OCI-LY7 (cell line): ENCODE measurements around the gene GGT6. TPM values are rescaled to one million over a fixed set of nuclear protein-coding genes. Genes with fewer than 3 reads are reported as not detected.

Experiments used
- BruUV-seq: library from RNA; stranded (reverse); fragments of 400-500 nt; replicated peaks from 2 replicates; lab custom pipeline; 2021; lab: Mats Ljungman, UMichigan
- CTCF ChIA-PET: fragments of 300-600 bp; sonication (Branson Sonifier 250); formaldehyde crosslinking; loops from one replicate; lab custom pipeline; 2022; ENCODE audit warnings: antibody characterized with exemption; ENCODE audit not compliant: unreplicated experiment; lab: Charles Lee
- POLR2A ChIA-PET: fragments of 300-600 bp; sonication (Branson Sonifier 250); formaldehyde crosslinking; loops from one replicate; lab custom pipeline; 2022; ENCODE audit warnings: antibody characterized with exemption; lab: Charles Lee
- DNase-seq: peaks from one replicate; pipeline ENCODE4 v3.0.0-alpha.2; 2015; ENCODE audit warnings: low spot score
- H2AFZ ChIP-seq: fragments of 200-600 bp; sonication (generic), shearing (Covaris generic); 2 replicates; pipeline ENCODE4 v1.6.1; 2014; ENCODE audit warnings: mild to moderate bottlenecking, antibody characterized with exemption, low read length, moderate library complexity
- H3K27ac ChIP-seq: fragments of 200-600 bp; sonication (generic); 2 replicates; pipeline ENCODE4 v1.5.1; 2014; ENCODE audit warnings: mixed run types, low read depth, mild to moderate bottlenecking, moderate library complexity, low read length, inconsistent platforms; ENCODE audit not compliant: poor library complexity, severe bottlenecking
- H3K36me3 ChIP-seq: fragments of 200-600 bp; sonication (generic); 2 replicates; pipeline ENCODE4 v1.6.1; 2014; ENCODE audit warnings: mild to moderate bottlenecking, antibody characterized with exemption, low read length, moderate library complexity, mixed read lengths; ENCODE audit not compliant: insufficient read depth
- H3K4me1 ChIP-seq: fragments of 200-600 bp; sonication (generic); 2 replicates; pipeline ENCODE4 v1.5.1; 2014; ENCODE audit warnings: mild to moderate bottlenecking, low read length; ENCODE audit not compliant: insufficient read depth, poor library complexity, severe bottlenecking
- H3K4me2 ChIP-seq: fragments of 200-600 bp; sonication (generic); 2 replicates; pipeline ENCODE4 v1.6.1; 2014; ENCODE audit warnings: mild to moderate bottlenecking, low read length
- H3K4me3 ChIP-seq: fragments of 200-600 bp; sonication (generic); 2 replicates; pipeline ENCODE4 v1.5.1; 2014; ENCODE audit warnings: mild to moderate bottlenecking, low read depth, low read length; ENCODE audit not compliant: poor library complexity, severe bottlenecking
- H3K79me2 ChIP-seq: fragments of 200-600 bp; sonication (generic); 2 replicates; pipeline ENCODE4 v1.6.1; 2016; ENCODE audit warnings: low read depth, mild to moderate bottlenecking, low read length, moderate library complexity, mixed read lengths; ENCODE audit not compliant: insufficient read depth
- H3K9me2 ChIP-seq: fragments of 200-600 bp; sonication (generic); 2 replicates; pipeline ENCODE4 v1.6.1; 2016; ENCODE audit warnings: mild to moderate bottlenecking, low read length, mixed read lengths; ENCODE audit not compliant: insufficient read depth
- H3K9me3 ChIP-seq: fragments of 200-600 bp; sonication (generic); 2 replicates; pipeline ENCODE4 v1.6.1; 2014; ENCODE audit warnings: mild to moderate bottlenecking, mixed run types, low read length, mixed read lengths
- H4K20me1 ChIP-seq: fragments of 200-600 bp; sonication (generic); 2 replicates; pipeline ENCODE4 v1.6.1; 2014; ENCODE audit warnings: mild to moderate bottlenecking, antibody characterized with exemption, low read length, moderate library complexity, mixed read lengths; ENCODE audit not compliant: insufficient read depth
- CTCF ChIP-seq: fragments of 200-600 bp; sonication (generic); conservative IDR thresholded peaks from 2 replicates; pipeline ENCODE4 v1.5.1; 2014; ENCODE audit warnings: mild to moderate bottlenecking, antibody characterized with exemption, low read length, moderate library complexity, mixed read lengths
- EZH2phosphoT487 ChIP-seq: fragments of 200-600 bp; sonication (generic); IDR thresholded peaks from 2 replicates; pipeline ENCODE4 v1.6.1; 2018; ENCODE audit warnings: low read depth, borderline replicate concordance, mild to moderate bottlenecking, mixed run types, antibody characterized with exemption, low read length, moderate library complexity, mixed read lengths
- intact Hi-C: fragments of 100-400 bp; cut with micrococcal nuclease; formaldehyde crosslinking; loops from one replicate; pipeline ENCODE4 v1.10.0; 2022; ENCODE audit not compliant: unreplicated experiment
- total RNA-seq, 2 experiments: library from RNA; depleted of rRNA in 1 of 2; stranded (reverse); fragments of >200 nt in 1 of 2; shearing (Covaris generic) in 1 of 2; gene quantifications; 2 replicates each; pipeline ENCODE4 v1.2.3, GENCODE V29; 2014 to 2022

GGT6 gene
- total RNA-seq, 2 experiments from 2014 or later, result not detected

GRCh38 chr17:4577386-4577993 lies 17.1 kb upstream of the GGT6 start:
- no peak overlapping the region for H2AFZ ChIP-seq

GRCh38 chr17:4576729-4577322 lies 16.4 kb upstream of the GGT6 start:
- no TSS peak for BruUV-seq
- ChIA-PET POLR2A (interaction anchor here (0.6 kb wide), 1 partner anchor 340 kb away, joined by 3 read pairs; no protein-coding TSS in a partner anchor), CTCF (no interaction called here)
- no peak overlapping the region for H3K27ac ChIP-seq
- TF ChIP-seq CTCF (no peak), EZH2phosphoT487 (no peak)
- no peaks in the 10 kb centered on the region for H3K4me1 ChIP-seq
- no peak overlapping the region for H3K4me2 ChIP-seq
- DNase-seq, result no peak
- H3K9me2 ChIP-seq, result no peaks in the 10 kb centered on the region
- no peaks in the 10 kb centered on the region for H3K79me2 ChIP-seq
- intact Hi-C loops, result no loop called here
- H3K36me3 ChIP-seq, result no peaks in the 10 kb centered on the region
- no peaks in the 10 kb centered on the region for H3K9me3 ChIP-seq
- H3K4me3 ChIP-seq, result no peak overlapping the region
- H2AFZ ChIP-seq, result no peak overlapping the region
- no peaks in the 10 kb centered on the region for H4K20me1 ChIP-seq

More at GRCh38 chr17:4577386-4577993, 17.1 kb upstream of the GGT6 start:
- no peaks in the 10 kb centered on the region for H4K20me1 ChIP-seq
- H3K4me3 ChIP-seq, result no peak overlapping the region
- ChIA-PET CTCF (no interaction called here), POLR2A (no interaction called here)
- no peaks in the 10 kb centered on the region for H3K9me3 ChIP-seq
- H3K4me1 ChIP-seq, result no peaks in the 10 kb centered on the region
- no peak for DNase-seq
- H3K4me2 ChIP-seq, result no peak overlapping the region
- H3K27ac ChIP-seq, result no peak overlapping the region
- TF ChIP-seq CTCF (no peak), EZH2phosphoT487 (no peak)
- no peaks in the 10 kb centered on the region for H3K9me2 ChIP-seq
- H3K79me2 ChIP-seq, result no peaks in the 10 kb centered on the region
- intact Hi-C loops, result no loop called here
- no TSS peak for BruUV-seq
- no peaks in the 10 kb centered on the region for H3K36me3 ChIP-seq

- DNase-seq, result no peak
- no peak overlapping the region for H3K4me3 ChIP-seq
- H3K27ac ChIP-seq, result no peak overlapping the region
- CTCF ChIA-PET, result no interaction called here
- H3K4me1 ChIP-seq, result no peaks in the 10 kb centered on the region
- H3K9me2 ChIP-seq, result no peaks in the 10 kb centered on the region
- H3K9me3 ChIP-seq, result no peaks in the 10 kb centered on the region
- H3K36me3 ChIP-seq, result no peaks in the 10 kb centered on the region
- POLR2A ChIA-PET, result interaction anchor here (0.6 kb wide), 1 partner anchor 341 kb away, joined by 3 read pairs; no protein-coding TSS in a partner anchor
- no peaks in the 10 kb centered on the region for H4K20me1 ChIP-seq
- no TSS peak for BruUV-seq
- no peak overlapping the region for H3K4me2 ChIP-seq
- TF ChIP-seq EZH2phosphoT487, result no peak
- no peak for TF ChIP-seq CTCF
- H3K79me2 ChIP-seq, result no peaks in the 10 kb centered on the region
- H2AFZ ChIP-seq, result no peak overlapping the region
- intact Hi-C loops, result no loop called here
Measured at GRCh38 chr17:4576161-4576558, 15.8 kb upstream of the GGT6 start.
